HG03097 (cell line): ENCODE data around the gene CLEC1A.
A peak's percentile ranks its signal among the peaks of the same experiment; 100 is the strongest.

Experiments used
- ATAC-seq: cut with Tn5 transposase; IDR thresholded peaks from one replicate; pipeline ENCODE4 v1.9.1; 2021; ENCODE audit not compliant: unreplicated experiment, low FRiP score

CLEC1A gene, protein sequence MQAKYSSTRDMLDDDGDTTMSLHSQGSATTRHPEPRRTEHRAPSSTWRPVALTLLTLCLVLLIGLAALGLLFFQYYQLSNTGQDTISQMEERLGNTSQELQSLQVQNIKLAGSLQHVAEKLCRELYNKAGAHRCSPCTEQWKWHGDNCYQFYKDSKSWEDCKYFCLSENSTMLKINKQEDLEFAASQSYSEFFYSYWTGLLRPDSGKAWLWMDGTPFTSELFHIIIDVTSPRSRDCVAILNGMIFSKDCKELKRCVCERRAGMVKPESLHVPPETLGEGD

DNA sequence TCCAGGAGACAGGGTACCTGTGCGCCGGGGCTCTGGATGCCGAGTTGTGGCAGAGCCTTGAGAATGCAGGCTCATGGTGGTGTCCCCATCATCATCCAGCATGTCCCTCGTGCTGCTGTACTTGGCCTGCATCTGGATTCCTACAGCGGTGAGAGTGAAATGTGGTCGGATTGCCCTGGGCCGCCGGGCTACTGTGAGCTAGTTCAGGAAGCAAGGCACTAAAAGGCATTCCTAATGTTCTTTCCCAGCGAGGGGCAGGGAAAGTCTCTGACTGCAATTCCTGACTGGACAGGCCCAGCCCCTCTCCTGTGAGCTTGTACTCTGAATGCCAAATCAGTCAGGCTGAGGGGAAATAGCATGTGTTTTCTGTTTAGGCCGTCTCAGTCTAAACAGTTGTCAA lies at the start of gene CLEC1A:
CLEC1A (minus strand) TSS at position 195 of the 400 bp plus-strand sequence; CDS start at position 132, 63 bp downstream.
- ATAC-seq: no peak

DNA sequence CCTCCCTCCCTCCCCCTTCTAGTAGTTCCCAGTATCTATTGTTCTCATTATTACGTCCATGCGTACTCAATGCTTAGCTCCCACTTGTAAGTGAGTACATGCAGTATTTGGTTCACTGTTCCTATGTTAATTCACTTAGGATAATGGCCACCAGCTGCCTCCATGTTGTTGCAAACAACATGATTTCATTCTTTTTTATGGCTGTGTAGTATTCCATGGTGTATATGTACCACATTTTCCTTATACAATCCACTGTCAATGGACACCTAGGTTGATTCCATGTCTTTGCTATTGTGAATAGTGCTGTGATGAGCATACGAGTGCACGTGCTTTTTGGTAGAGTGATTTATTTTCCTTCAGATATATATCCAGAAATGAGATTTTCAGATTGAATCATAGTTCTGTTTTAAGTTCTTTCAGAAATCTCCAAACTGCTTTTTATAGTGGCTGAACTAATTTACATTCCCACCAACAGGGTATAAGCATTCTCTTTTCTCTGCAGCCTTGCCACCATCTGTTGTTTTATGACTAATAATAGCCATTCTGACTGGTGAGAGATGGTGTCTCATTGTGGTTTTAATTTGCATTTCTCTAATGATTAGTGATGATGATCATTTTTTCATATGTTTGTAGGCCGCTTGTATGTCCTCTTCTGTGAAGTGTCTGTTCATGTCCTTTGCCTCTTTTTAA lies 49.1 kb upstream of the CLEC1A start:
- ATAC-seq: no peak

- ATAC-seq: no peak
These were observed 44.3 kb upstream of the CLEC1A start for GRCh38 chr12:10142976-10143589.

GRCh38 chr12:10140001-10140400 lies 41.2 kb upstream of the CLEC1A start:
- ATAC-seq: no peak

- no peak for ATAC-seq
These were observed 37.9 kb upstream of the CLEC1A start for GRCh38 chr12:10136637-10137205.

DNA sequence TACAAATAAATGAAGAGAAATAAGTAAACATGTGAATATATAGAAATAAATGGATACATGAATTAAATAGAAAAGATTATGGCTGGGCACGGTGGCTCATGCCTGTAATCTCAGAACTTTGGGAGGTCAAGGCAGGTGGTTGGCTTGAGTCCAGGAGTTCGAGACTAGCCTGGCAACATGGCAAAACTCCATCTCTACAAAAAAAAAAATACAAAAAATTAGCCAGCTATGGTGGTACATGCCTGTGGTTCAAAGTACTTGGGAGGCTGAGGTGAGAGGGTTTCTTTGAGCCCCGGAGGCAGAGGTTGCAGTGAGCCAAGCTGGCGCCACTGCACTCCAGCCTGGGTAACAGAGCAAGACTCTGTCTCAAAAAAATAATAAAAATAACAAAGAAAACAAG lies 36.3 kb upstream of the CLEC1A start:
- no peak for ATAC-seq

DNA sequence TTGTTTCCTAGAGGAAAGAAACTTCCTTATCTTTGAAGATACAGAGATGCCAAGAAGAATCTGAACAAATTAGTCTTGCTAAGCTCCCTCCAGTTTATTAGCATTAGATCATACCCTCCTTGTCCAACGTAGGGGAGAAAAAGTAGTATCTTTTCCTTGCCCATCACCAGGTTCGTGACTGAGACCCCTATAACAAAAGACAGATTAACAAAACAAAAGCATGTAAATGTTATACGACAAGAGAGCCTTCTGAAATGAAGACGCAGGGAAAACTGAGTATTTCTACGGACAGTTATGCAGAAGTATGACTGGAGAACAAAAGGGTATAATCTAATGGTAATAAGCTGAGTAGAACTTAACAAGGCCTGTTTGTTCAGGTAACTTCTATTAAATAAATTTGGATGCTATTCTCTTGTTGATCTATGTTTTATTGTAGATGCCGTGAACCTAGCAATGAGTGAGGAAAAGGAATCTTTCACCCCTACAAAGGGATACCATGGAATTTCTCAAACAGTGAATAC lies 34.1 kb upstream of the CLEC1A start:
- ATAC-seq: no peak

GRCh38 chr12:10131111-10131690 lies 32.4 kb upstream of the CLEC1A start:
- ATAC-seq: no peak

- ATAC-seq: peak; percentile 61
These were observed 31.3 kb upstream of the CLEC1A start, which contains the start of gene CLEC7A for GRCh38 chr12:10130042-10130441. TSS of gene CLEC7A (minus strand) at chr12:10130199. CDS start at chr12:10130082, 117 bp downstream.

- ATAC-seq: no peak
These were observed 29.9 kb upstream of the CLEC1A start for GRCh38 chr12:10128687-10129086.

DNA sequence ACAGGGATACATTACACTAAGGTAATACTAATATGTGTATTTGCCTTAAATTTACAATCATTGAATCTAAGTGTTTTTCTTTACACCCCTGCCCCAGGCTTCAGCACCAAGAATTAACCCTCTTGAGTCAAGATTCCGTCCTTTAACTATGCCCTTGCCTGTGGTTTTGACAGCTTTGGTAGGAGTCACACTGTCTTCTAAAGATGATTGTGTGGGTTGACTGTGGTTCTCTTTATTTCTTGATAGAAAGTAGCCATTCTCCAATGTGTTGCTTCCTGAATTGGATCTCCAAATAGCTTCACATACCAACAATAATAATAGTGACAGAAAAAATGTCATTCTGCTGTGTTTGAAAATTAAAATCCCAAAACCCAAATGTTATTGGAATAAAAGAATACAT lies 27.6 kb upstream of the CLEC1A start:
- ATAC-seq: no peak

GRCh38 chr12:10122689-10123088 lies 23.9 kb upstream of the CLEC1A start:
- ATAC-seq: no peak

DNA sequence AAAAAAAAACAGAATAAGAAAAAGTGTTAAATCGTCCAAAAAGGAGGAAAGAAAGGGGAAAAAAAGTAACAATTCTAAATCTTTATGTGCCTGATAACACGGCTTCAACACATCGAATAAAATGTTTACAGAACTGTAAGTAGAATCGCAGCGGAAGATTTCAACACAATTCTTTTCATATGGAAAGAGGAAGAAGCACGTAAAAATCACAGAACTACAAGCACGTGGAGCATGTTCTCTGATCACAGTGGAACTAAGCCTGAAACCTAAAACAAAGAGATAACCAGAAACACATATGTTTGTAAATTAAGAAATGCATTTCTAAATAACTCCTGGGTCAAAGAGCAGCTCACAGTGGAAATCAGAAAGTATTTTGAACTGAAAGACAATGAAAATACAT lies 22.5 kb upstream of the CLEC1A start:
- ATAC-seq: no peak

- no peak for ATAC-seq
These were observed 20.3 kb upstream of the CLEC1A start for GRCh38 chr12:10119066-10119465.

- no peak for ATAC-seq
These were observed 17.1 kb upstream of the CLEC1A start for GRCh38 chr12:10115890-10116289.

GRCh38 chr12:10115311-10115710 lies 16.5 kb upstream of the CLEC1A start:
- no peak for ATAC-seq

DNA sequence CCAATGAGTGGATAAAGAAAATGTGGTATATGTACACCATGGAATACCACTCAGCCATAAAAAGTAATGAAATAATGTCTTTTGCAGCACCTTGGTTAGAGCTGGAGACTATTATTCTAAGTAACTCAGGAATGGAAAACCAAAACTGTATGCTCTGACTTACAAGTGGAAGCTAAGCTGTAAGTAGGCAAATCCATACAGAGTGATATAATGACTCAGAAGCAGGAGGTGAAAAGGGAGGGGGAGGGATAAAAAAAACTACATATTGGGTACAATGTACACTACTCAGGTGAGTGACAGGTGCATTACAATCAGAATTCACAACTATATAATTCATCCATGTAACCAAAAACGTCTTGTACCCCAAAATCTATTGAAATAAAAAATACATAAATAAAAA lies 15.1 kb upstream of the CLEC1A start:
- no peak for ATAC-seq

- ATAC-seq: no peak
These were observed 14.3 kb upstream of the CLEC1A start for GRCh38 chr12:10113075-10113474.

DNA sequence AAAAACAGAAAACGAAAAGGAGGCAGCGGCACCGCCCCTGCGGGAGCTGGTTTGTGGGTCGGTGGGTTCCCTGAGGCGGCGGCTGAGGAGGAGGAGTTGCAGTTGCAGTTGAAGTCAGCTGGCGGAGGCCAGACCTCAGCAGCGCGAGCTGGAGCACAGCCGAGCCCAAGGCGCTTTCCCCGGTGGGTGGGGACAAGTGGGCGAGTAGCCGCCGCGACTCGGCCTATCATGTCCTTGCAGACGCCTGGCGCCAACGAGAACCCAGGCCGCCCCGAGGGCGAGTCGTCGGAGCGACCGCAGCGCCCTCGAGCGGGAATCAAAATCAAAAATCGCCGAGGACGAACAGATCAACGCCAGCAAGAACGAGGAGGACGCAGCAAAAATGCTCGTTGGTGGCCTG lies 12.7 kb upstream of the CLEC1A start:
- ATAC-seq: no peak

GRCh38 chr12:10110256-10110844 lies 11.6 kb upstream of the CLEC1A start:
- ATAC-seq: no peak
